T-helper 1 cell treated with Interleukin-12 subunit alpha and Interleukin-12 subunit beta and Interleukin-4 antibody, amounts not matched to agents 30 ng/mL and 1 ng/mL, for 36 hours (primary cell): ENCODE data around the gene LRRFIP1. TPM values are rescaled to one million over a fixed set of nuclear protein-coding genes. Genes with fewer than 3 reads are reported as not detected.
"Not testable (repeated sequence)": the region's sequence is repeated elsewhere in the genome, so short reads cannot be mapped to it uniquely, and the experiment has no call there.

Source experiments
- intact Hi-C: fragments of 100-400 bp; cut with micrococcal nuclease; formaldehyde crosslinking; loops from one replicate; pipeline ENCODE4 v1.15.1; 2024
- total RNA-seq: library from RNA; stranded (reverse); gene quantifications from 2 replicates; pipeline ENCODE4 v1.2.3, GENCODE V29; 2022

Gene LRRFIP1
- total RNA-seq, 1 donor from 2014 or later = 217 TPM

- intact Hi-C loops = not testable (repeated sequence)
These were observed 135.2 kb downstream of the LRRFIP1 start for GRCh38 chr2:237762291-237763182.

DNA sequence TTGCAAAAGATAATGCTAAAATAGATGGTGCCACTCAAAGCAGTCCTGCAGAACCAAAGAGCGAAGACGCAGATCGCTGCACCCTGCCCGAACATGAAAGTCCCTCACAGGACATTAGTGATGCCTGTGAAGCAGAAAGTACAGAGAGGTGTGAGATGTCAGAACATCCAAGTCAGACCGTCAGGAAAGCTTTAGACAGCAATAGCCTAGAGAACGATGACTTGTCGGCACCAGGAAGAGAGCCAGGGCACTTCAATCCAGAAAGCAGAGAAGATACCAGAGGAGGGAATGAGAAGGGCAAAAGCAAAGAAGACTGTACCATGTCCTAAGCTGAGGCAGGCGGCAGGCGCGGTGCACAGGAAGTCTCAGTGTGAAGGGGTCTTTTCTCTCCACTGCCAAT is 136.4 kb downstream of the LRRFIP1 start:
- intact Hi-C loops = no loop called here

GRCh38 chr2:237765122-237765521 is 137.7 kb downstream of the LRRFIP1 start:
- intact Hi-C loops = not testable (repeated sequence)

- intact Hi-C loops = no loop called here
These were observed 138.5 kb downstream of the LRRFIP1 start for GRCh38 chr2:237765875-237766274.

DNA sequence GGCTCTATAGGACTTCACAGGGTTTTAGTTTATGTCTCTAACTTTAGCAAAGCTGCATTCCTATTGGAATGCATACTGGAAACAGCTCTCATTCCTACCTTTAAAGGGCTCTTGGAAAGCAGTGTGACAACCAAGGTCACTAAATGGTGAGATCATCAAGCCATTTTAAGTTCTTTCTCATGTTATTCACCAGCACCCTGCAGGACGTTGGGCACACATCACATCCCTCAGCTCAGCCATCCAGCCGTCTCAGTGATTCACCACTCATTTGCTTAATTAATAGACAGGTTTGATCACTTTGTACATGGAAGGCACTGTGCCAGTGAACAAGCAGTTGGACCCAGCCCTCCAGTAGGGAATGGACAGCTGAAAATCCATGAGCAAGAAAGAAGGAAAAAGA is 139.0 kb downstream of the LRRFIP1 start:
- intact Hi-C loops = no loop called here

DNA sequence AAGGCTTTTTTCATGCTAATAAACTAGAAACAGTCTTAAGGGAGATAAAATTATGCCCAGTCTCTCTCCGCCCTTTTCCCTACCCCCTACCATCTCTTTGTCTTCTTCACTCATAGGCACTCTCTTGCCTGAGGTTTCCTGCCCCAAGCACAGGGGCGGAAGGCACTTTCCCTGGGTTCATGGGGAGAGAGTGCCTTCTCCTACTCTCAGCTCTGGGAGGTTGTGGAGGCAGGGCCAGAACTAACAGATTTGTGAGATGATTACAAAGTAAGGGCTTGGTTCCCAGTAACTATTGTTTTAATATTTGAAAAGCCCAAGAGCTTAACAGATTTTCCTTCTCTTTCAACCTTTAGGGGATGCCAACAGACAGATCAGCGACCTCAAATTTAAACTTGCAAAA is 145.1 kb downstream of the LRRFIP1 start:
- intact Hi-C loops = loop anchor here (10.0 kb wide), 1 partner anchor 492 kb away; no protein-coding TSS in a partner anchor

DNA sequence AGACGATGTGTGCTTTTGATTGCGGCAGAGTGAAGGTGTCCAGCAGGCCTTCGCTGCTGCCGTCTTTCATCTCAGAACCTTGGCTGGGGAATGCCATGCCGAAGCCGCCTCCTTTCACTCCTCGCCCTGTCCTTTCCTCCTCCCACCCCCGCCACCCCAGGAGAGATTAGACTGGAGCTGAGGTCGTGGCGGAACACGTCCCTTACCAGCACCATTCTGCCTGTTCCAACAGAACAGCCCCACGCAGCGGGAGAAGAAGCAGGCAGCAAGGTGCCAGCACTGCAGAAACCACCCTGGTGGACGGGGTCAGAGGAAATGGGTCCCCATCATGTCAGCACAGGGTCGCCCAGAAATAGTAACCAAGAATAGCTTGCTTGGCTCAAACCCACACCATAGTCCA is 146.4 kb downstream of the LRRFIP1 start:
- intact Hi-C loops = loop anchor here (1.0 to 10.0 kb wide), 5 partner anchors 101 to 491 kb away; no protein-coding TSS in a partner anchor

GRCh38 chr2:237774811-237775553 is 147.6 kb downstream of the LRRFIP1 start:
- intact Hi-C loops = loop anchor here (1.0 to 10.0 kb wide), 5 partner anchors 102 to 490 kb away; no protein-coding TSS in a partner anchor

DNA sequence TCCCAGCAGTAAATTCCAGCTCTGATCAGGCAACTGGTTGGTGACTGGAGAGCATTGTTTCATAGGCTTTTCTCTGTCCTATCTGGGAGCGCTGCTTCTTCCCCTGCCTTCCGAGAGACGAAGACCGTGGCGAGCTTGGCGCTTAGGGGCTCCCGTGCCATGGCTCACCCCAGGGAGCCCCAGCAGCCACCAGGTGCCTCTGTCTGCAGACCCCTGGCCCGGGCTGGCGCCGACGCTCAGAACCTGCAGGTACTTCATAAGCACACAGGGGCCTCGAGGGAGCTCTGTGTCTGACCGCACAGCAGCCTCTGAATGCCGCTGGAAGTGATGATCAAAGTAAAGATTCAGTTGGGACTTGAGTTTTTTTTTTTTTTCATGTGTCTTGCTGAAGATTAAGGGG is 152.1 kb downstream of the LRRFIP1 start:
- intact Hi-C loops = loop anchor here (10.0 kb wide), 1 partner anchor 485 kb away; no protein-coding TSS in a partner anchor

DNA sequence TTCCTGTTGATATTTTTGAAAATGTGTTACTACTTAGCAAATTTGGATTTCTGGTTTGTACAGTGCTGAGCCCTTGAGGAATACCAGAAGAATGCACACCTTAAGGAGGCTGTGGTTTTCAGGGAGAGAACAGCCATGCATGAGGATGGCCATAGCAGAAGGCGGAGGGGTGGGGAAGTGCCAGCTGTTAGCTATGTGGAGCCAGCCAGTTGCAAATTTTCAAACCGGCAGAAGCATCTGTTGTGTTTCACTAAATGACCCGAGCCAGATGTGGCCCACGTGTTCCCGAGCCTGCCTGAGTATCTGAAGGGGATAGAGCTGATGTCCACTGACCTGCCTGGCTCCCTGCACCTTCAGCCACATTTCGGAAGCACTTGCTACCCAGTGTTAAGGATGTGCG is 154.8 kb downstream of the LRRFIP1 start:
- intact Hi-C loops = no loop called here

- intact Hi-C loops = not testable (repeated sequence)
These were observed 156.3 kb downstream of the LRRFIP1 start for GRCh38 chr2:237783678-237784077.

DNA sequence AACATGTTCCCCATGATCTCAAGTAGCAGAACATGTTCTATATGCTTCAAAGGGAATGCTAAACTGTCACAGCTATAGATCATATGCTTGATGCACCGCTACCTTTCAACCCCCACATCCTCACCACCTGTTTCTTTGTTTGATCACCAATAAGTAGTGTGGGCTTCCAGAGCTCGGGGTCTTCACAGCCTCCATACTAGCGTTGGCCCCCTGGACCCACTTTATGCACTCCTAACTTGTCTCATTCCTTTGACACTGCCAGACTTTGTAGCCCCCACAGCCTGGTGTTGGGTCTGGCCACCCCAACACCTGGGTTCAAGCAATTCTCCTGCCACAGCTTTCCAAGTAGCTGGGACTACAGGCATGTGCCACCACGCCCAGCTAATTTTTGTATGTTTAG is 159.5 kb downstream of the LRRFIP1 start:
- intact Hi-C loops = no loop called here

DNA sequence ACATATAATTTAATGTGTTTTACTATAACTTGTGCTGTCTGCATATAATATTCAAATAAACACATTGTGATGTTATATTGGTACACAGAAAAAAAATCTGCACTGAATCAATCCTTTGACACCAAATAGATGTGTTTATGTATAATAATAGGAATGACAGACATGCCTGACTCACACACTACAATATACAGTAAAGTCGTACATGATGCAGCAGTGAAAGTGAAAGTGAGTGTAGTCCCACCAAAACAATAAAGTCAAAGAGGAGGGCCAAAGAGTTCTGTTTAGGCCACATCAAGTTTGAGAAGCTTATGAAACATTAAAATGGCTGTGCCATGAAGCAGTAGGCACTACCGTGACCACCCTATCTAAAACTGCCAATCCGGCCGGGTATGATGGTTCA is 163.0 kb downstream of the LRRFIP1 start:
- intact Hi-C loops = no loop called here

- intact Hi-C loops = no loop called here
These were observed 164.8 kb downstream of the LRRFIP1 start for GRCh38 chr2:237791977-237792727.

- intact Hi-C loops = no loop called here
These were observed 169.9 kb downstream of the LRRFIP1 start for GRCh38 chr2:237797253-237797652.

GRCh38 chr2:237798236-237799059 is 171.1 kb downstream of the LRRFIP1 start, which contains the start of gene RBM44:
Gene RBM44 (plus strand): TSS chr2:237798779. CDS start chr2:237813610, 14,831 bp downstream.
- intact Hi-C loops = no loop called here

GRCh38 chr2:237799060-237799428 is 171.7 kb downstream of the LRRFIP1 start:
- intact Hi-C loops = no loop called here

DNA sequence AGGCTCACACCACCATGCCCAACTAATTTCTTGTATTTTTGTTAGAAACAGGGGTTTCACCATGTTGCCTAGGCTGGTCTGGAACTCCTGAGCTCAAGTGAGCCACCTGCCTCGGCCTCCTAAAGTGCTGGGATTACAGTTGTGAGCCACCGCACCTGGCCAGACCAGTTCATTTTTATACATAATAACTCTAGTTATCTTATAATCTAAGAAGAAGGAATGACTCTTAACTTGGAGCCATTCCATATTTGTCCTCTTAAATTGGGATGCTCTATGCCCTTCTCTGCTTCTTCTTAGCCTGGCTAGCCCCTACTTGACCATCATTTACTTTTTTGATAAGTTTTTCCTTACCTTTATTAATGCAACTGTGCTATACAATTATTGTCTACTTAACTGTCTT is 174.1 kb downstream of the LRRFIP1 start:
- intact Hi-C loops = no loop called here

DNA sequence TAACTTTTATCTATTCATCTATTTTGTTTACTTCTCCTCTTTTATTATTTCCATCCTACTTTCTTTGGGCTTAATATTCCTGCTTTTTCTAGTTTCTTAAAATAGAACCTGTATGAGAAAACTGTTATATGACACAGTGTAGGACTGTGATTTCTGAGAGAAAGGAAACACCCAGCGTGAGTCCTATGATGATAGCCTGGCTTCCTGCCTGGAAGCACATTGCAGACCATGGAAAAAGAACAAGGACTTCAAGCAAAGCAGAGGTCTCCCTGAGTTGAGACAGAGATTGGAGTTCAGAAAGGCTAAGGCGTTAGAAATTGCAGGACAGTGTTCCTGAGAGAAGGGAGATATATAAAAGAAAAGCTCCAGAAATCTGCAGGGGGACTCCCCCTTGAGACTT is 178.9 kb downstream of the LRRFIP1 start:
- intact Hi-C loops = no loop called here

DNA sequence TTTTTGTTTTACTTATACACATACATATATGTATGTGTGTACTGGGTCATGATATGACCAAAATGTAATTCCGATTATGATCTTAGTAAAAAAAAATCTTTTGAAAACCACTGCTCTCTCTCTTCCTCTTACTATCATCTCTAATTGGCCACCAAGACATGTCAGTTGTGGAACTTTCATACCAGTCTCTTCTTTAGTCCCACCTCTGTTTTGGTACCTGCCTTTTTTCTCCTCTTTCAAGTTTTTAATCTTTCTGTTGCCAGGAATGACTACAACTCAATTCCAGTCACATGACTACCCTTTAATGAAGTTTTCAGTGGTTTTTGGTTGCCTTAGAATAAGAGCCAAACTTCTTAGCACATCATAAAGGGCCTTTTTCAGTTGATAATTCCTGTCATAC is 188.2 kb downstream of the LRRFIP1 start:
- intact Hi-C loops = no loop called here

GRCh38 chr2:237816531-237816930 is 189.1 kb downstream of the LRRFIP1 start:
- intact Hi-C loops = no loop called here
